ENCODE measurements around the gene IDE. TPM values are rescaled to one million over a fixed set of nuclear protein-coding genes. Genes with fewer than 3 reads are reported as not detected.

Gene IDE
- total and polyA plus RNA-seq, 2 donors (not counting 1 experiment from before 2014, with no cell fraction given) = 7.7 to 40.9 TPM

DNA sequence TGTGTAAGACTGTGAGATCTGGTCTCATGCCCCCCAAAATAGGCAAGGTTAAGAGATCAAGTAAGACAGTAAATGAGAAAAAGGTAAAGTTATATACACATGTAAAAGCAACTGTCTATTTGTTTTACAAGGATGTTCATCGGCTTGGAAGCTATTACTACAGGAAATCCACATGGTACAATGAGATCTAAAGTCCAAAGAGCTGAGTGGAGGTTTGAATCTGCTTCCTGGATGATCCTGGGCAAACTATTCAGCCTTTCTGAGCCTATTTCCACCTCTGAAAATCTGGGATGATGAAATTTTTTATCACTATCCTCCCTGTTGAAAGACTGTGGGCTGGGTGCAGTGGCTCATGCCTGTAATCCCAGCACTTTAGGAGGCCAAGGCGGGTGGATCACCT is 123.0 kb downstream of the IDE start:
- POLR2A ChIA-PET = no interaction called here
- H3K4me1 Mint-ChIP-seq = no peaks in the 10 kb centered on the region
- Histone ChIP-seq H2AFZ (ENCODE audit: insufficient read depth, low read depth, low read length, poor library complexity, severe bottlenecking) (no peak overlapping the region), H3K79me2 (ENCODE audit: control insufficient read depth, insufficient read depth, low read length) (no peaks in the 10 kb centered on the region), H4K20me1 (ENCODE audit: control insufficient read depth, insufficient read depth, low read length, poor library complexity, severe bottlenecking) (no peaks in the 10 kb centered on the region), H3K4me3 (ENCODE audit: control extremely low read depth in 1 of 5, extremely low read depth in 1 of 5, insufficient read depth in 1 of 5, low read depth in 2 of 5, low read length in 4 of 5) (no peak overlapping the region), H3K27ac (ENCODE audit: low read length in 2 of 2) (no peak overlapping the region), H3K4me2 (replicated peaks; ENCODE audit: low read depth, low read length, poor library complexity, severe bottlenecking) (no peak overlapping the region), H3K27me3 (replicated peaks in 1 of 4; ENCODE audit: control extremely low read depth in 1 of 4, control insufficient read depth in 3 of 4, insufficient read depth in 4 of 4, low read length in 3 of 4) (no peaks in the 10 kb centered on the region), H3K4me1 (ENCODE audit: control insufficient read depth in 2 of 2, insufficient read depth in 2 of 2, low read length in 2 of 2) (no peaks in the 10 kb centered on the region), H3K36me3 (replicated peaks in 1 of 2; ENCODE audit: control extremely low read depth in 1 of 2, control insufficient read depth in 1 of 2, extremely low read depth in 1 of 2, insufficient read depth in 2 of 2, low read length in 1 of 2) (peaks cover 0 to 18% of the 10 kb centered on the region in 2 experiments), H3K9ac (ENCODE audit: low read length) (no peak overlapping the region), H3K9me3 (ENCODE audit: control extremely low read depth in 1 of 3, control insufficient read depth in 2 of 3, insufficient read depth in 1 of 3, low read length in 2 of 3) (no peaks in the 10 kb centered on the region)
- intact Hi-C loops (cut with micrococcal nuclease) = no loop called here
- ATAC-seq (ENCODE audit: low read depth) (no peak), DNase-seq (no peak)
- CTCF ChIA-PET = interaction anchor here (0.6 kb wide), 1 partner anchor 555 kb away, joined by 3 read pairs; no protein-coding TSS in a partner anchor
- TF ChIP-seq EZH2 (IDR thresholded peaks at IDR 0.05; ENCODE audit: borderline replicate concordance, insufficient read depth, low read depth, low read length, poor library complexity, severe bottlenecking) (no peak), CTCF (IDR thresholded peaks at IDR 0.05) (no peak)
- no peak overlapping the region for H3K4me3 Mint-ChIP-seq
- H3K27ac Mint-ChIP-seq = no peak overlapping the region
- no peaks in the 10 kb centered on the region for H3K9me3 Mint-ChIP-seq (ENCODE audit: insufficient read depth)
- 100% methylated on average over 1 of the region's 2 CpGs for WGBS (ENCODE audit: insufficient coverage)
- no peaks in the 10 kb centered on the region for H3K27me3 Mint-ChIP-seq

GRCh38 chr10:92440578-92440977 is 133.3 kb downstream of the IDE start:
- 100% methylated on average over 3 of the region's 5 CpGs for WGBS (ENCODE audit: insufficient coverage)
- no peak for DNase-seq
- intact Hi-C loops (cut with micrococcal nuclease) = no loop called here
- Mint-ChIP-seq H3K27ac (no peak overlapping the region), H3K27me3 (no peaks in the 10 kb centered on the region), H3K9me3 (ENCODE audit: insufficient read depth) (no peaks in the 10 kb centered on the region), H3K4me1 (no peaks in the 10 kb centered on the region), H3K4me3 (no peak overlapping the region)
- no peaks in the 10 kb centered on the region for H3K79me2 ChIP-seq (ENCODE audit: control insufficient read depth, insufficient read depth, low read length)
- TF ChIP-seq CTCF (IDR thresholded peaks at IDR 0.05) (no peak), EZH2 (IDR thresholded peaks at IDR 0.05; ENCODE audit: borderline replicate concordance, insufficient read depth, low read depth, low read length, poor library complexity, severe bottlenecking) (no peak)
- no peaks in the 10 kb centered on the region for H3K36me3 ChIP-seq (replicated peaks in 1 of 2; ENCODE audit: control extremely low read depth in 1 of 2, control insufficient read depth in 1 of 2, extremely low read depth in 1 of 2, insufficient read depth in 2 of 2, low read length in 1 of 2)
- H3K4me2 ChIP-seq (replicated peaks; ENCODE audit: low read depth, low read length, poor library complexity, severe bottlenecking) = no peak overlapping the region
- POLR2A ChIA-PET = no interaction called here
- no peak overlapping the region for H2AFZ ChIP-seq (ENCODE audit: insufficient read depth, low read depth, low read length, poor library complexity, severe bottlenecking)
- no peaks in the 10 kb centered on the region for H3K4me1 ChIP-seq (ENCODE audit: control insufficient read depth in 2 of 2, insufficient read depth in 2 of 2, low read length in 2 of 2)
- CTCF ChIA-PET = interaction anchor here (0.6 kb wide), 1 partner anchor 144 kb away, joined by 3 read pairs; no protein-coding TSS in a partner anchor
- H3K27me3 ChIP-seq (replicated peaks in 1 of 4; ENCODE audit: control extremely low read depth in 1 of 4, control insufficient read depth in 3 of 4, insufficient read depth in 4 of 4, low read length in 3 of 4) = no peaks in the 10 kb centered on the region
- H3K27ac ChIP-seq (ENCODE audit: low read length in 2 of 2) = no peak overlapping the region
- no peak for ATAC-seq (ENCODE audit: low read depth)
- H3K9me3 ChIP-seq (ENCODE audit: control extremely low read depth in 1 of 3, control insufficient read depth in 2 of 3, insufficient read depth in 1 of 3, low read length in 2 of 3) = no peaks in the 10 kb centered on the region
- no peak overlapping the region for H3K9ac ChIP-seq (ENCODE audit: low read length)
- no peaks in the 10 kb centered on the region for H4K20me1 ChIP-seq (ENCODE audit: control insufficient read depth, insufficient read depth, low read length, poor library complexity, severe bottlenecking)
- H3K4me3 ChIP-seq (ENCODE audit: control extremely low read depth in 1 of 5, extremely low read depth in 1 of 5, insufficient read depth in 1 of 5, low read depth in 2 of 5, low read length in 4 of 5) = no peak overlapping the region
